Heart left ventricle (tissue), 16 donors: ENCODE measurements around the gene ELFN2. TPM values are rescaled to one million over a fixed set of nuclear protein-coding genes. Genes with fewer than 3 reads are reported as not detected.

Experiments
- ATAC-seq, 4 donors: fragments of 200-7000 bp; cut with Tn5 transposase; one replicate each; pipeline ENCODE4 v1.9.1; 2020 to 2022; ENCODE audit warnings: moderate library complexity in 4 of 4, mild to moderate bottlenecking in 3 of 4, moderate number of reproducible peaks in 1 of 4
- DNase-seq, 5 donors: peaks; one replicate each; pipeline ENCODE4 v3.0.0-alpha.2; 2020
- H3K27ac ChIP-seq, 12 donors: fragments of 200-600 bp; sonication (generic) in 4 of 12; one replicate each; pipeline versions ENCODE4 v1.5.0 to v1.8.0; 2016 to 2022; ENCODE audit warnings: mild to moderate bottlenecking in 2 of 12
- H3K27me3 ChIP-seq, 9 donors: fragments of 200-600 bp; sonication (generic) in 2 of 9; one replicate each; pipeline versions ENCODE4 v1.5.1 to v1.8.0; 2016 to 2022; ENCODE audit warnings: mild to moderate bottlenecking in 3 of 9
- H3K36me3 ChIP-seq, 9 donors: fragments of 200-600 bp; sonication (generic) in 2 of 9; one replicate each; pipeline versions ENCODE4 v1.5.0 to v1.8.0; 2018 to 2022; ENCODE audit warnings: mild to moderate bottlenecking in 2 of 9
- H3K4me1 ChIP-seq, 12 donors: fragments of 200-600 bp; sonication (generic) in 4 of 12; one replicate each; pipeline versions ENCODE4 v1.5.0 to v1.8.0; 2016 to 2022; ENCODE audit warnings: mild to moderate bottlenecking in 3 of 12
- H3K4me3 ChIP-seq, 12 donors: fragments of 200-600 bp; sonication (generic) in 4 of 12; one replicate each; pipeline versions ENCODE4 v1.5.0 to v1.8.0; 2017 to 2022; ENCODE audit warnings: mild to moderate bottlenecking in 9 of 12, moderate library complexity in 4 of 12
- H3K9me3 ChIP-seq, 12 donors: fragments of 200-600 bp; sonication (generic) in 4 of 12; one replicate each; pipeline versions ENCODE4 v1.5.0 to v1.8.0; 2016 to 2022; ENCODE audit warnings: mild to moderate bottlenecking in 1 of 12
- POLR2A ChIP-seq, 2 donors: fragments of 450-650 bp; IDR thresholded peaks; one replicate each; pipeline ENCODE4 v1.6.1; 2017; ENCODE audit warnings: antibody characterized with exemption in 2 of 2, mild to moderate bottlenecking in 2 of 2, moderate library complexity in 2 of 2
- WGBS, 4 donors: extraction: QIAGEN DNeasy Blood & Tissue Kit in 2 of 4; methylation state at CpG; one replicate each; pipeline versions ENCODE4 v1.1.5 to v1.1.7; 2013 to 2018; 5-methylcytosine and 5-hydroxymethylcytosine counted together
- intact Hi-C, 10 donors: fragments of 100-400 bp; cut with DNase I; formaldehyde crosslinking; loops; one replicate each; pipeline versions ENCODE4 v1.11.1 to v1.14.2; 2022
- polyA plus RNA-seq, 2 donors: library from polyadenylated mRNA; stranded (reverse); fragments of 200-250 nt; gene quantifications; one replicate each; pipeline ENCODE4 v1.2.3, GENCODE V29; 2013
- total RNA-seq, 9 donors: library from RNA; depleted of rRNA in 2 of 9; stranded (reverse); fragments of >200 nt in 2 of 9; fragmentation: NEBNext Ultra II Directional in 3 of 9; extraction: Animal tissue kit (Norgen Biotek cat#: 25700) in 3 of 9; gene quantifications; one replicate each; pipeline versions ENCODE4 v1.1.0 to v1.2.4, GENCODE V29; 2016 to 2023
- TF ChIP-seq, protein P1 (sequence below), 12 donors: fragments of 200-600 bp; sonication (generic) in 4 of 12; IDR thresholded peaks; one replicate each; pipeline versions ENCODE4 v1.5.0 to v1.8.0; 2018 to 2022; ENCODE audit warnings: antibody characterized with exemption in 12 of 12, mild to moderate bottlenecking in 5 of 12
- donor health status: ischemic (EF 13 %, LVEDD 7.1; RV severe dilation, severe dysfunction).
- donor health status: healthy with polysubstance abuse.
- donor health status: DM: no; HTN: yes; CAD: no.
- donor health status: DM: no; HTN: no; CAD: no.
- donor health status: ischemic (EF 25% LVEDD 6.9; RV normal size, moderate dysfunction).
- donor health status: ischemic (EF 25% LVEDD 5.7; RV mildly dilated, moderate dysfunction).
- donor health status: healthy.
- donor health status: DM: yes; HTN: yes; CAD: no.
- donor health status: ischemic (EF 35%, LVEDD 5.7; RV mildly dilated, moderate dysfunction).
- donor health status: nonischemic (EF 11% LVEDD 7.7; RV severe dilation, severe dysfunction).
- donor health status: DM: yes; HTN: yes; CAD: no.
- donor health status: PGD.
- donor health status: ischemic (EF 29% LVEDD 5.4; RV normal size, mild dysfunction).
- donor health status: nonischemic (EF 23%, LVEDD 6.1; RV moderate dilation, normal function).

ELFN2 gene
- total and polyA plus RNA-seq, 11 donors: 0.01 to 0.72 (median 0.05) TPM; not detected in 4

DNA sequence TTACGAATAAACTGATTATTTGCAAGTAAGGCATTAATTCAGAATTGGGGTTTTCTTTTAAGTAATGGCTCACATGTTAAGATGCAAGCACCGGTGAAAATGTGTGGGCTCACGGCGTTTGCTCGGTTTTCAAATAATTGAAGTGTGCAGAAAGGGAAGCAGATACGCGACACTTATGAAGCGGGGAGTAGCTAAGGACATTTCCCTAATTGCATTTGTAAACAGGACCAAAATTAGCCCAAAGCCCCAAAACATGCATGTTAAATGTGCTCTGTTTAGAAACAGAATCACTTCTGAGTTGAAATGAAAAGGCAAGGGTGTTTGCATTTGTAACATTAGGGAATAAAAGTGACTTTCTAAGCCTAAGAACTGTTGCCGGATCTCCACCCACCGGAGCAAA is 61.3 kb downstream of the ELFN2 start:
- H3K27me3 ChIP-seq: peaks cover 0 to 2% (median 0%) of the 10 kb centered on the region in 9 donors
- H3K27ac ChIP-seq: no peak overlapping the region
- no peak overlapping the region for H3K4me3 ChIP-seq
- no peak for TF ChIP-seq POLR2A (IDR thresholded peaks at IDR 0.05)
- TF ChIP-seq, protein P1, sequence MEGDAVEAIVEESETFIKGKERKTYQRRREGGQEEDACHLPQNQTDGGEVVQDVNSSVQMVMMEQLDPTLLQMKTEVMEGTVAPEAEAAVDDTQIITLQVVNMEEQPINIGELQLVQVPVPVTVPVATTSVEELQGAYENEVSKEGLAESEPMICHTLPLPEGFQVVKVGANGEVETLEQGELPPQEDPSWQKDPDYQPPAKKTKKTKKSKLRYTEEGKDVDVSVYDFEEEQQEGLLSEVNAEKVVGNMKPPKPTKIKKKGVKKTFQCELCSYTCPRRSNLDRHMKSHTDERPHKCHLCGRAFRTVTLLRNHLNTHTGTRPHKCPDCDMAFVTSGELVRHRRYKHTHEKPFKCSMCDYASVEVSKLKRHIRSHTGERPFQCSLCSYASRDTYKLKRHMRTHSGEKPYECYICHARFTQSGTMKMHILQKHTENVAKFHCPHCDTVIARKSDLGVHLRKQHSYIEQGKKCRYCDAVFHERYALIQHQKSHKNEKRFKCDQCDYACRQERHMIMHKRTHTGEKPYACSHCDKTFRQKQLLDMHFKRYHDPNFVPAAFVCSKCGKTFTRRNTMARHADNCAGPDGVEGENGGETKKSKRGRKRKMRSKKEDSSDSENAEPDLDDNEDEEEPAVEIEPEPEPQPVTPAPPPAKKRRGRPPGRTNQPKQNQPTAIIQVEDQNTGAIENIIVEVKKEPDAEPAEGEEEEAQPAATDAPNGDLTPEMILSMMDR (IDR thresholded peaks at IDR 0.05): no peak
- intact Hi-C loops: no loop called here
- H3K9me3 ChIP-seq: no peaks in the 10 kb centered on the region
- 87 to 92% (median 89%) methylated on average over 10 of the region's 10 CpGs for WGBS, 4 donors
- DNase-seq: no peak
- peaks cover 0 to 12% (median 0%) of the 10 kb centered on the region in 12 donors for H3K4me1 ChIP-seq
- no peaks in the 10 kb centered on the region for H3K36me3 ChIP-seq
- no peak for ATAC-seq

DNA sequence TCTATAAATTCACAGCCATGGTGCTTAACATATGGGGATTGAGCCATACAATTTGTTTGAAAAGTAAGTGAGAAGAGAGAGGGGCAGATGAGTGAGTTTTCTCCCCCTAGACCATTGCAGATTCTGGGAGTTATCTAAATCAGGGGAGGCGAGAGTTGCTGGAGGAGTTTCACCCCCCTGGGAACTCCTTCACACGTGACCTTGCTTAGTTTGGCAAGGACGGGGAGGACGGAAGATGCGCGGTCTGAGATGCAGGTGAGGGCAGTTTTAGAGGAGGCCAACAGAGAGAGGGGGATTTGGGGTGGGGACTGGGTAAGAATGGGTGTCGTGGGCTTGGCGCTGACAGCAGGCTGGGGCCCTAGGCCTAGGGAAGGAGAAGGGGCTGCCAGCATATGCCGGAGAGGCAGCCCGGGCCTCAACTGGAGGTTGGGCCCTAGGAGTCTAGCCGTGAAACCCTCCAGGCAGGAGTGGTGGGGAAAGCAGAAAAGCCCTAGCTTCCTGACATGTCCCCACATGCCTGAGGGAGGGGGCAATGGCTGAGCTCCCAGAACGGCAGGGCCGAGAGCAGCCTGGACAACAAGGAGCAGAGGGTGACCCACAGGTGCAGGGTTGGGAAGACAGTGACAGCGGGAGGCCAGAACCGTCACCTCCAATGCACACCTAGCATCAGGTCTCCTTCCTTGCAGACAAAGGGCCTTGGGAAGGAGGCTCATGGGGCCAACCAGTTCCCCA is 63.9 kb downstream of the ELFN2 start:
- intact Hi-C loops: no loop called here
- no peak for ATAC-seq
- H3K36me3 ChIP-seq: no peaks in the 10 kb centered on the region
- no peak overlapping the region for H3K4me3 ChIP-seq
- H3K27ac ChIP-seq: no peak overlapping the region
- H3K27me3 ChIP-seq: peaks cover 0 to 17% (median 0%) of the 10 kb centered on the region in 9 donors
- DNase-seq: no peak
- 73 to 81% (median 78%) methylated on average over 15 of the region's 15 CpGs for WGBS, 4 donors
- peaks cover 0 to 6% (median 0%) of the 10 kb centered on the region in 12 donors for H3K4me1 ChIP-seq
- H3K9me3 ChIP-seq: no peaks in the 10 kb centered on the region
- no peak for TF ChIP-seq POLR2A (IDR thresholded peaks at IDR 0.05)
- TF ChIP-seq, protein P1 (IDR thresholded peaks at IDR 0.05): no peak

DNA sequence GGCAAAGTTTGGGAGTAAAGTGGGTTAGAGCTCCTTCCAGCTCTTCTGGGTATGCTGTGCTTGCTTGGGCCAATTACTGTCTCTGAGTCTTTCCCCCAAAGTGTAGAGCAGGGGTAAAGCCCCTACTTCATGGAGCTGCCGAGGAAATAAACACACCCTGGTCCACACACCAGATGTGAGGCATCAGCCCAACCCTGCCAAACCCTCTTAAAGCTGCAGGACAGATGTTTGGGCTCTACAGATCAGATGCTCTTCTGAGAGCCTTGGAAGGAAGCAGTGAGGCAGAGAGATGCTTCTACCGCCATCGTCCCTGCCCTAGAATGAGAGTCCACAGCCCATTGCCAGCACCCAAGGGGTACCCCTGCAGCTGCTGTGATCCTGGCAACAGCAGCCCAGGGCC is 64.7 kb downstream of the ELFN2 start:
- no peak for TF ChIP-seq POLR2A (IDR thresholded peaks at IDR 0.05)
- TF ChIP-seq, protein P1 (IDR thresholded peaks at IDR 0.05): no peak
- no peak overlapping the region for H3K4me3 ChIP-seq
- WGBS, 4 donors: 66 to 89% (median 73%) methylated on average over 3 of the region's 3 CpGs
- H3K27me3 ChIP-seq: peaks cover 0 to 22% (median 0%) of the 10 kb centered on the region in 9 donors
- no peaks in the 10 kb centered on the region for H3K36me3 ChIP-seq
- H3K9me3 ChIP-seq: no peaks in the 10 kb centered on the region
- H3K4me1 ChIP-seq: no peaks in the 10 kb centered on the region
- no peak for DNase-seq
- no peak for ATAC-seq
- intact Hi-C loops: no loop called here
- no peak overlapping the region for H3K27ac ChIP-seq

DNA sequence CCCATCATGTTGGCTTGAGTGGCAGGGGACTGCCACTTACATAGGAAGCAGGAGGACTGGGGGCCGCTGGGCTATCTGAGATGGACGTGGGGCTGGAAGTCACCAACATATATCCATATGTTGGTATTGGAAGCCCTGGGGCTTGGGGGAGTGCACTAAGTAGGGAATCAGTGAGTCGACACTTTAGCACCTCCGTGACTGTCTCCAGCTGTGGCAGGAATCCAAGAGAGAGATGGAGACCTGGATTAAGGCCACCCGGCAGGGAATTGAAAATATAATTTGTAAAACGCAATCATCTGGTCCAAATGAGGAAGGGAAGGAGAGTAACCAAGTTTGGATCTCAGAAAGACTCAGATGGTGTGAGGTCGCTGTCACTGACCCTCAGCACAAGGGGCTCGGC is 68.4 kb downstream of the ELFN2 start:
- H3K9me3 ChIP-seq: no peaks in the 10 kb centered on the region
- peaks cover 0 to 54% (median 4%) of the 10 kb centered on the region in 9 donors for H3K27me3 ChIP-seq
- WGBS, 4 donors: 61 to 67% (median 64%) methylated on average over 8 of the region's 8 CpGs
- no peaks in the 10 kb centered on the region for H3K4me1 ChIP-seq
- no peak overlapping the region for H3K4me3 ChIP-seq
- H3K27ac ChIP-seq: no peak overlapping the region
- H3K36me3 ChIP-seq: no peaks in the 10 kb centered on the region
- ATAC-seq (no peak), DNase-seq (no peak)
- no peak for TF ChIP-seq POLR2A (IDR thresholded peaks at IDR 0.05)
- TF ChIP-seq, protein P1 (IDR thresholded peaks at IDR 0.05): no peak
- intact Hi-C loops: no loop called here
